ENCODE results near the gene ZNF174.

GRCh38 chr16:3454093-3454492, 53.1 kb downstream of the ZNF174 start:
- TF ChIP-seq EP300 (IDR thresholded peaks at IDR 0.05) (no peak), POLR2A (IDR thresholded peaks at IDR 0.05) (no peak), CTCF (IDR thresholded peaks at IDR 0.05) (no peak)
